ENCODE data around the gene SNAPIN.

The SNAPIN gene

GRCh38 chr1:153658400-153659174, at the start of gene SNAPIN:
TSS of gene SNAPIN (plus strand) at chr1:153658703. CDS start at chr1:153658744, 41 bp downstream.
- peak; percentile 89 to 93 for DNase-seq

GRCh38 chr1:153608742-153609584, 49.5 kb upstream of the SNAPIN start:
- no peak for DNase-seq

GRCh38 chr1:153609585-153609907, 49.0 kb upstream of the SNAPIN start:
- no peak for DNase-seq

- no peak for DNase-seq
These were observed 48.2 kb upstream of the SNAPIN start for GRCh38 chr1:153610334-153610733.

- DNase-seq: no peak
These were observed 47.6 kb upstream of the SNAPIN start for GRCh38 chr1:153610811-153611301.

GRCh38 chr1:153611356-153611755, 47.1 kb upstream of the SNAPIN start:
- DNase-seq: no peak

GRCh38 chr1:153612111-153612754, 46.3 kb upstream of the SNAPIN start:
- no peak for DNase-seq

GRCh38 chr1:153612755-153613331, 45.7 kb upstream of the SNAPIN start, which contains the start of gene S100A16:
TSS of gene S100A16 (minus strand) at chr1:153613137. CDS start at chr1:153608151, 4,986 bp downstream.
- DNase-seq: no peak

GRCh38 chr1:153613406-153613805, 45.1 kb upstream of the SNAPIN start:
- DNase-seq: no peak

GRCh38 chr1:153614189-153614900, 44.2 kb upstream of the SNAPIN start:
- no peak for DNase-seq

GRCh38 chr1:153614906-153615305, 43.6 kb upstream of the SNAPIN start:
- no peak for DNase-seq

GRCh38 chr1:153615406-153615805, 43.1 kb upstream of the SNAPIN start:
- no peak for DNase-seq

GRCh38 chr1:153616144-153616916, 42.2 kb upstream of the SNAPIN start, which contains the start of gene S100A14:
TSS of gene S100A14 (minus strand) at chr1:153616325. CDS start at chr1:153615858, 467 bp downstream.
- DNase-seq: no peak

- no peak for DNase-seq
These were observed 41.6 kb upstream of the SNAPIN start for GRCh38 chr1:153616917-153617311.

- peak; percentile 66 to 67 for DNase-seq
These were observed 40.8 kb upstream of the SNAPIN start for GRCh38 chr1:153617663-153618062.

GRCh38 chr1:153619171-153619570, 39.3 kb upstream of the SNAPIN start:
- DNase-seq: no peak

- DNase-seq: no peak
These were observed 35.4 kb upstream of the SNAPIN start for GRCh38 chr1:153623101-153623500.

GRCh38 chr1:153624965-153625611, 33.4 kb upstream of the SNAPIN start:
- DNase-seq: no peak

GRCh38 chr1:153626477-153626903, 32.0 kb upstream of the SNAPIN start:
- no peak for DNase-seq

GRCh38 chr1:153626904-153627714, 31.4 kb upstream of the SNAPIN start, which contains the start of gene S100A13:
TSS of gene S100A13 (minus strand) at chr1:153627505. CDS start at chr1:153626472, 1,033 bp downstream.
- DNase-seq: no peak

Data from CD4-positive, alpha-beta T cell treated with Interferon alpha-2 for 1 hour (primary cell).